Peyer's patch (tissue), 4 donors: ENCODE results near the gene RGMB.

ENCODE experiments used
- POLR2A ChIP-seq, 2 donors: fragments of 450-650 bp; IDR thresholded peaks; one replicate each; pipeline ENCODE4 v1.5.1; 2017; ENCODE audit warnings: antibody characterized with exemption in 2 of 2, mild to moderate bottlenecking in 2 of 2, moderate library complexity in 2 of 2
- TF ChIP-seq, protein P1 (sequence below), 6 experiments: fragments of 450-650 bp in 4 of 6; fragments of 200-600 bp in 2 of 6; sonication (generic) in 1 of 6; IDR thresholded peaks; one replicate each; pipeline ENCODE4 v1.5.1; 2017 to 2019; ENCODE audit warnings: antibody characterized with exemption in 6 of 6, mild to moderate bottlenecking in 3 of 6, moderate library complexity in 1 of 6

GRCh38 chr5:98786191-98786853 is 12.9 kb downstream of the RGMB start:
- TF ChIP-seq, protein P1, sequence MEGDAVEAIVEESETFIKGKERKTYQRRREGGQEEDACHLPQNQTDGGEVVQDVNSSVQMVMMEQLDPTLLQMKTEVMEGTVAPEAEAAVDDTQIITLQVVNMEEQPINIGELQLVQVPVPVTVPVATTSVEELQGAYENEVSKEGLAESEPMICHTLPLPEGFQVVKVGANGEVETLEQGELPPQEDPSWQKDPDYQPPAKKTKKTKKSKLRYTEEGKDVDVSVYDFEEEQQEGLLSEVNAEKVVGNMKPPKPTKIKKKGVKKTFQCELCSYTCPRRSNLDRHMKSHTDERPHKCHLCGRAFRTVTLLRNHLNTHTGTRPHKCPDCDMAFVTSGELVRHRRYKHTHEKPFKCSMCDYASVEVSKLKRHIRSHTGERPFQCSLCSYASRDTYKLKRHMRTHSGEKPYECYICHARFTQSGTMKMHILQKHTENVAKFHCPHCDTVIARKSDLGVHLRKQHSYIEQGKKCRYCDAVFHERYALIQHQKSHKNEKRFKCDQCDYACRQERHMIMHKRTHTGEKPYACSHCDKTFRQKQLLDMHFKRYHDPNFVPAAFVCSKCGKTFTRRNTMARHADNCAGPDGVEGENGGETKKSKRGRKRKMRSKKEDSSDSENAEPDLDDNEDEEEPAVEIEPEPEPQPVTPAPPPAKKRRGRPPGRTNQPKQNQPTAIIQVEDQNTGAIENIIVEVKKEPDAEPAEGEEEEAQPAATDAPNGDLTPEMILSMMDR (IDR thresholded peaks at IDR 0.05), result no peak
- TF ChIP-seq POLR2A (IDR thresholded peaks at IDR 0.05), result no peak
